DND-41 (cell line): ENCODE measurements around the gene GNG12.

Experiments used
- ATAC-seq: fragments of 200-7000 bp; cut with Tn5 transposase; 3 replicates; pipeline ENCODE4 v1.9.1; 2021; ENCODE audit warnings: low read depth; ENCODE audit not compliant: insufficient read depth
- DNase-seq: peaks from one replicate; pipeline ENCODE4 v3.0.0-alpha.2; 2020
- H2AFZ ChIP-seq: 2 replicates; pipeline ENCODE4 v1.6.0; 2012; ENCODE audit warnings: low read depth, low read length
- H3K27ac ChIP-seq: 2 replicates; pipeline ENCODE4 v1.5.1; 2012; ENCODE audit warnings: low read length, inconsistent platforms
- H3K27me3 ChIP-seq: fragments of 200-600 bp; sonication (generic); 2 replicates; pipeline ENCODE4 v1.6.0; 2012; ENCODE audit warnings: low read length, mild to moderate bottlenecking, inconsistent platforms; ENCODE audit not compliant: insufficient read depth, poor library complexity
- H3K36me3 ChIP-seq: 2 replicates; pipeline ENCODE4 v1.5.1; 2012; ENCODE audit warnings: low read length, inconsistent platforms; ENCODE audit not compliant: insufficient read depth
- H3K4me1 ChIP-seq: 2 replicates; pipeline ENCODE4 v1.5.1; 2012; ENCODE audit warnings: mild to moderate bottlenecking, low read length; ENCODE audit not compliant: insufficient read depth
- H3K4me2 ChIP-seq: 2 replicates; pipeline ENCODE4 v1.6.0; 2012; ENCODE audit warnings: mild to moderate bottlenecking, moderate library complexity, low read length, inconsistent platforms; ENCODE audit not compliant: insufficient read depth
- H3K4me3 ChIP-seq, 2 experiments: fragments of 200-600 bp in 1 of 2; shearing (Covaris generic) in 1 of 2; 2 replicates each; pipeline ENCODE4 v1.5.1; 2012 to 2016; ENCODE audit warnings: inconsistent platforms in 2 of 2, low read length in 2 of 2, mild to moderate bottlenecking in 2 of 2, low read depth in 1 of 2, moderate library complexity in 1 of 2
- H3K79me2 ChIP-seq: 2 replicates; pipeline ENCODE4 v1.6.0; 2012; ENCODE audit warnings: low read length, inconsistent platforms; ENCODE audit not compliant: insufficient read depth
- H3K9ac ChIP-seq: 2 replicates; pipeline ENCODE4 v1.6.0; 2012; ENCODE audit warnings: low read depth, mild to moderate bottlenecking, inconsistent platforms, low read length, moderate library complexity
- H3K9me3 ChIP-seq: 2 replicates; pipeline ENCODE4 v1.5.1; 2012; ENCODE audit warnings: low read length, moderate library complexity, mild to moderate bottlenecking, inconsistent platforms; ENCODE audit not compliant: insufficient read depth, severe bottlenecking
- H4K20me1 ChIP-seq: 2 replicates; pipeline ENCODE4 v1.6.0; 2012; ENCODE audit warnings: low read length; ENCODE audit not compliant: insufficient read depth
- EZH2 ChIP-seq: IDR thresholded peaks from 3 replicates; pipeline ENCODE4 v1.6.1; 2012; ENCODE audit warnings: borderline replicate concordance, low read depth, mild to moderate bottlenecking, moderate library complexity, low read length, inconsistent platforms; ENCODE audit not compliant: severe bottlenecking
- TF ChIP-seq, protein P1 (sequence below): IDR thresholded peaks from 2 replicates; pipeline ENCODE4 v1.5.1; 2012; ENCODE audit warnings: borderline replicate concordance, low read length, moderate library complexity, mild to moderate bottlenecking; ENCODE audit not compliant: poor library complexity, severe bottlenecking; ENCODE audit errors: extremely low read depth

The GNG12 gene

DNA sequence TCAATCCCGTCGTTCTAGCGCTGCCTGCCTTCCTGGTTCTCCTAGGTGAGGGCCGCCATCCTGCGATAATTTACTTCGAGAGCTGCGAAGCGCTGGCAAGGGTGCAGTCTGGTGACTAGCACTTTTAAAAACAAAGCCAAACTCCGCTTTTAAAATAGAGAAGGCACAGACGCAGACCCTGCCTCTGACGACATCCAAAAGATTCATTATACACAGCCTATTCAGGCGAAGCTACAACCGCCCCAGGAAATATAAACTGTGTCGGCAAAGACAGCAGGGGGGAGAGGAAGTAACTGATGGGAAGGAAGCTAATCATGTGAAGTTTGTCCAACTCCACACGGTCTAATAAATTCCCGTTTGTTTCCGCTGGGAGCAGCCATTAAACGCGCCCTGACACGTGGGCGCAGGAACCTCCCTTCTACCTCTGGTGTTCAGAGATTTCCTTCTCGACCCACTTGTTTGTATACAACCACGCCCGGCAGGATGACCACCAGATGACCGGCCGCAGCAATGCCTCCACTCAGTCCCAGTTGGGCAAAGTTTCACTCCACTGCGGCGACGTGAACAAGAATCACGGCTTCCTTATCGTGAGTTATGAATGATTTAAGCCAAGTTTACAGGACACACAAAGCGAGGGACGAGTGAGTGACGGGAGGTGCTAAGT, 1.3 kb downstream of the GNG12 start:
- H3K27me3 ChIP-seq, result peaks cover 54% of the 10 kb centered on the region
- H3K79me2 ChIP-seq, result no peaks in the 10 kb centered on the region
- no peak overlapping the region for H3K27ac ChIP-seq
- no peak overlapping the region for H3K4me3 ChIP-seq
- H3K4me1 ChIP-seq, result peaks cover 3% of the 10 kb centered on the region; the same call in 1 of the 2 replicates
- DNase-seq, result no peak
- H2AFZ ChIP-seq, result no peak overlapping the region
- ATAC-seq, result no peak
- H3K36me3 ChIP-seq, result no peaks in the 10 kb centered on the region
- H3K9ac ChIP-seq, result no peak overlapping the region
- no peak overlapping the region for H3K4me2 ChIP-seq
- peaks cover 4% of the 10 kb centered on the region; the same call in 1 of the 2 replicates for H4K20me1 ChIP-seq
- no peaks in the 10 kb centered on the region for H3K9me3 ChIP-seq
- TF ChIP-seq, protein P1, sequence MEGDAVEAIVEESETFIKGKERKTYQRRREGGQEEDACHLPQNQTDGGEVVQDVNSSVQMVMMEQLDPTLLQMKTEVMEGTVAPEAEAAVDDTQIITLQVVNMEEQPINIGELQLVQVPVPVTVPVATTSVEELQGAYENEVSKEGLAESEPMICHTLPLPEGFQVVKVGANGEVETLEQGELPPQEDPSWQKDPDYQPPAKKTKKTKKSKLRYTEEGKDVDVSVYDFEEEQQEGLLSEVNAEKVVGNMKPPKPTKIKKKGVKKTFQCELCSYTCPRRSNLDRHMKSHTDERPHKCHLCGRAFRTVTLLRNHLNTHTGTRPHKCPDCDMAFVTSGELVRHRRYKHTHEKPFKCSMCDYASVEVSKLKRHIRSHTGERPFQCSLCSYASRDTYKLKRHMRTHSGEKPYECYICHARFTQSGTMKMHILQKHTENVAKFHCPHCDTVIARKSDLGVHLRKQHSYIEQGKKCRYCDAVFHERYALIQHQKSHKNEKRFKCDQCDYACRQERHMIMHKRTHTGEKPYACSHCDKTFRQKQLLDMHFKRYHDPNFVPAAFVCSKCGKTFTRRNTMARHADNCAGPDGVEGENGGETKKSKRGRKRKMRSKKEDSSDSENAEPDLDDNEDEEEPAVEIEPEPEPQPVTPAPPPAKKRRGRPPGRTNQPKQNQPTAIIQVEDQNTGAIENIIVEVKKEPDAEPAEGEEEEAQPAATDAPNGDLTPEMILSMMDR, result no peak
- peak; percentile 53 for TF ChIP-seq EZH2

DNA sequence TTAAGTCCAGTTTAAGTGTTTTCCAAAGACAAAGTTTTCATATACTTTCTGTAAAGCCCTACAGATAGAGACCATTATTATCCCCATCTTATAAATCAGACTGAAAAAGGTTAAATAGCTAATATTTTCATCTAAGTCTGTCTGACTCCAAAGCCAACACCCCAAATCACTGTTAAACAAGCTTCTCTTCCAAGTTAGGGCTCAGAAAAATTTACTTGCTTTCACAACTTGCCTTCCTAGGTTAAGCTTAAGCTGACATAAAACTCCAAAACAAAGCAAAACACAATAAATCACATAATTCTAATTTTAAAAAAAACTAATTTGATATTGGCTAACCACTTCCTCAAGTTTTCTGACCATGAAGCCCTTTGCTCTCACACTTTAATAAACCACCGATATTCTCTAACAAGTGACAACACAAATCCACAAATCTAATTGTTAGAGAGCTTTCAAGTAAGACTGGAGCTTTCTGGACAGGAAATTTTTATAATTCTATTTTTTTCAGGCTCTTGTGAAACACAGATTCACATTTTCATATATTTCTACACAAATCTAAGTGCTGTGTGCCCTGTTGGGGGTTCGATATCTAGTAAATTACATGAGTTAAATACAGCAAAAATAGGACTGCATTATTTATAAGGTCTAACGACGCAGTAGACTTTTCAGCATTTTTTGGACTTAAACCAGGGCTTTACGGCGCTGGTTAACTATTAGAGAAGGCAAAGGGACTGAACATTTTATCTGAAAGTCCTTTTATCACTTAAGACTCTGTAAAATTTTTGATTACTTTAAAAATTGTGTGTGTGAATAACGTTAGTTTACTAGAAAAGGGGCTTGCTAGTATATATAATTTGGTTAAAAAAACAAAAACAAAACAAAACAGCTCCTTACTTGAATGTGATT, 2.1 kb downstream of the GNG12 start:
- no peak overlapping the region for H3K27ac ChIP-seq
- no peak for DNase-seq

DNA sequence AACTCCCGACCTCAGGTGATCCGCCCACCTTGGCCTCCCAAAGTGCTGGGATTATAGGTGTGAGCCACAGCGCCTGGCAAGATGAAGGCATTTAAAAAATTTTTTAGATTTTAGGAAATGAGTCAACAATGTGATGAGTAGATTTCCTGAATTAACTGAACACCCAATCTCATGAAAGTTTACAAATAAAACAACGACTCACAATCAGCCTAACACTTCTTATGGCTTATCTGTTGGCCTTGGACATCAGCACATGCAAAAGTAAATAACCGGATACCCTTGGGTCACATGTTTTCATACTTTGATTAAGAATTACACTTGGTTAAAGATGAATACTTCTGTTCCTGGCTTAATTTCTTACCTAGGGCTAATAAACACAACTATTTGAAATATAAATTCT, 3.0 kb downstream of the GNG12 start:
- H3K36me3 ChIP-seq, result no peaks in the 10 kb centered on the region
- no peaks in the 10 kb centered on the region for H3K9me3 ChIP-seq
- no peak overlapping the region for H2AFZ ChIP-seq
- H3K79me2 ChIP-seq, result no peaks in the 10 kb centered on the region
- H3K4me2 ChIP-seq, result no peak overlapping the region
- no peak overlapping the region for H3K9ac ChIP-seq
- H4K20me1 ChIP-seq, result peaks cover 4% of the 10 kb centered on the region; the same call in 1 of the 2 replicates
- DNase-seq (no peak), ATAC-seq (no peak)
- no peak overlapping the region for H3K4me3 ChIP-seq
- TF ChIP-seq, protein P1, result no peak
- TF ChIP-seq EZH2, result no peak
- no peak overlapping the region for H3K27ac ChIP-seq
- H3K4me1 ChIP-seq, result peaks cover 3% of the 10 kb centered on the region; the same call in 1 of the 2 replicates
- peaks cover 46% of the 10 kb centered on the region for H3K27me3 ChIP-seq

More for the DNA sequence above, 2.1 kb downstream of the GNG12 start:
- Histone ChIP-seq H3K27me3 (peaks cover 51% of the 10 kb centered on the region), H3K4me2 (no peak overlapping the region), H3K79me2 (no peaks in the 10 kb centered on the region), H3K9me3 (no peaks in the 10 kb centered on the region), H3K36me3 (no peaks in the 10 kb centered on the region), H3K9ac (no peak overlapping the region), H2AFZ (no peak overlapping the region), H3K4me3 (no peak overlapping the region), H4K20me1 (peaks cover 4% of the 10 kb centered on the region; the same call in 1 of the 2 replicates), H3K4me1 (peaks cover 3% of the 10 kb centered on the region; the same call in 1 of the 2 replicates)
- ATAC-seq, result no peak
- TF ChIP-seq, protein P1, result no peak
- no peak for TF ChIP-seq EZH2
